Germinal center (tissue), 1 donor: ENCODE measurements around the gene TEDC2.
"Not testable (repeated sequence)": the region's sequence is repeated elsewhere in the genome, so short reads cannot be mapped to it uniquely, and the experiment has no call there.

Source experiments
- DNase-seq: peaks from one replicate; pipeline ENCODE4 v3.0.0; 2012; ENCODE audit warnings: mixed read lengths, low spot score

The TEDC2 gene

GRCh38 chr16:2438121-2438520 lies 21.8 kb upstream of the TEDC2 start:
- no peak for DNase-seq

DNA sequence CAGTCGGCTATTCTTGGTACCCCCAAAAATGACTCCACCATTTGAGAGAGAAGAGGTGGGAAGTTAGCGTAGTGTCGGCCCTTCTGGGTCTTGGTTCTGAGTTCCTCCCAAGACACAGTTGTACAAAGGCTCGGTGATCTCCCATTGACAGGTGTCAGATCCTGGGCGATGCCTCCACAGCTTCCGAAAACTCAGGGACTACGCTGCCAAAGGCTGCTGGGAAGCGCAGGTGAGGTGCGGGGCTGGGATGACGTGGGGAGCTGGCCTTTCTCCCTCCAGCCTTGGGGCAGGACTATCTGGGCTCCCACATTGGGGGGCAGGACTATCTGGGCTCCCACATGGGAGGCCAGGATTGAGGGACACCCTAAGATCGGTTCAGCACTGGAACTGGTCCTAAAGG lies 20.3 kb upstream of the TEDC2 start:
- no peak for DNase-seq

GRCh38 chr16:2441143-2441804 lies 18.6 kb upstream of the TEDC2 start:
- DNase-seq: not testable (repeated sequence)

GRCh38 chr16:2443555-2443954 lies 16.4 kb upstream of the TEDC2 start:
- DNase-seq: no peak

- DNase-seq: no peak
Observed at GRCh38 chr16:2447920-2448583, 11.9 kb upstream of the TEDC2 start.

GRCh38 chr16:2449118-2449517 lies 10.8 kb upstream of the TEDC2 start:
- DNase-seq: no peak

GRCh38 chr16:2450535-2450934 lies 9.4 kb upstream of the TEDC2 start:
- no peak for DNase-seq

GRCh38 chr16:2450975-2451381 lies 8.9 kb upstream of the TEDC2 start:
- DNase-seq: no peak

DNA sequence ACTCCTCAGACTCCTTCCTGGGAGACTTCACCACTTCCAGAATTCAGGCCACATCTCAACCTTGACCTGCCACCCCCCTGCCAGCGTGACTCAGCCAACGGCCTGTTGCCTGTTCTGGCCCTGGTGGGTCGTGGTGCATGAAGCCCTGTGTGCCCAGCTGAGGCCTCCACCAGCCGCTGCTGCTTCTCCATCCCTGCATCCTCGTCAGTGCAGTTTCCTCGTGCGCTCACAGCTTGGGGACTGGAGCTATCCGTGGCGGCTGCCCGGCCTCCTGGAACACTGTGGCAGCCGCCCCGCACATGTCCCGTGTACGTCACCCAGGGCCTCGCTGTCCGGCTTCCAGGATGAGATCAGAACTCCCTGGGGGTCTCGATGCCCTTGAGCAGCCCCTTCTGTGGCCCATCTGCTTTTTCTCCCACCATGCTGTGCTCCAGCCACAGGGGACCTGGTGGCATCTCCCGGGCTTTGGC lies 8.0 kb upstream of the TEDC2 start:
- DNase-seq: no peak

- no peak for DNase-seq
Observed at GRCh38 chr16:2452650-2453049, 7.3 kb upstream of the TEDC2 start.

DNA sequence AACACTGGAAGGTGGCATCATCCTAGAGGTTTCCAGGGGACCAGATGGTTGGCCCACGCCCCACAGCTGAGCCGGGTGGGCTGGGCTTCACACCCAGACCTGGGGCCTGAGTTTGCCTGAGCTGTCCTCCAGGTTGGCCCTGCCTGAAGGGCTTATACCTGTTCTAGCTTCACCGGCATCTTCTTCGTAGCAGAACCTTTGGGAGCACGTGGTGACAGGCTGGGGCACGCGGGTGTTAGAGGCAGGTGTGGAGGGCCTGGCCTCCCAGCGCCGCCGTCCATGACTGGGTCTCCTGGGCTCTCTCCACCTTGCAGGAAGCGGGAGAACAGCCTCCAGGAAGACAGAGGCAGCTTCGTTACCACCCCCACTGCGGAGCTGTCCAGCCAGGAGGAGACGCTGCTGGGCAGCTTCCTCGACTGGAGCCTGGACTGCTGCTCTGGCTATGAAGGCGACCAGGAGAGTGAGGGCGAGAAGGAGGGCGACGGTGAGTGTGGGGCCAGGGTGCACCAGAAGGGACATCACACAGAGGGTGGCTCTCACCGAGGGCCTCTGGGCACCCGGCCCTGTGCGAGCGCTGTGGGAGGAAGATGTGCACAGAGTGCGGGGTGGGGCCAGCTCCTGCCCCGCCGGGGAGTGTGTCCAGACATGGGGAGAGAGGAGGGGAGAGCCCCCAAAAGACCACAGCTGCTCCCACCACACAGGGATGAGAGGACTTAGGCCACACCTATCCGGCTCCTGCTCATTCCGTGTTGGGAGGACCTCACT lies 4.6 kb upstream of the TEDC2 start:
- DNase-seq: no peak

- no peak for DNase-seq
Observed at GRCh38 chr16:2456551-2457153, 3.3 kb upstream of the TEDC2 start.

DNA sequence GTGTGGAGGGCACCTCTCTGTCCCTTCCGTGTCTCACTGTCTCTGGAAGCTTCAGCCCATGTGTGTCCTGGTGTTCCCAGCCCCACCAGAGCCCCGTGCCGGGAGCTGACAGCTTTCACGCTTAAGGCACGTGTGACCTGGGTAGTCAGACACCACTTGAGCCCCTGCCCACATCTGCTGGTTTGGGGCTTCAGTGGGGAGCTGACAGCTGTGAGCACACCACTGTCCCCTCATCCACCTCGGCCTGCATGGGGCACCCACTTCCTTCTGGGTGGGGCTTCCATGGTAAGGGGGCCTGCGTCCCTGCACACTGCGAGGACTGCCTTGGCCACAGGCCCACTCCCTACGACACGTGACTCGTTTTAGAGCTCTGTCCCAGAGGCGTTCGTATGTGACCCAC lies 2.6 kb upstream of the TEDC2 start:
- DNase-seq: no peak

DNA sequence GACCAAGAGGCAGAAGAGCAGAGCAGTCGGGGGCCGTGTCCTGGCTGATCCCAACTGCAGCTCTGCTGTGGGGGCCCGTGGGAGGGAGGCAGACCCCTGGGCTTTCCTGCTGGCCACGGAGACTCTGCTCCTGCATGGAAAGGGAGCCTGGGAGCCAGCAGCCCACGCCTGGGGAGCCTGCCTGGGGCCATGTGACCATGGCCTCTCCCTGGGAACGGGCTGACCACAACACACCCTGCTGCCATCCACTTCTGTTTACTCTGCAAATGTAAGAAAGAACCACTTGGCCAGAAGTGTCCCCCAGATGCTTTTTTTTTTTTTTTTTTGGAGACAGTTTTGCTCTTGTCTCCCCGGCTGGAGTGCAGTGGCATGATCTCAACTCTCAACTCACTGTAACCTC lies 2.0 kb upstream of the TEDC2 start:
- no peak for DNase-seq

GRCh38 chr16:2458887-2459646 lies 842 bp upstream of the TEDC2 start:
- peak; percentile 24 for DNase-seq

GRCh38 chr16:2460391-2460713 lies 443 bp downstream of the TEDC2 start:
- DNase-seq: no peak

DNA sequence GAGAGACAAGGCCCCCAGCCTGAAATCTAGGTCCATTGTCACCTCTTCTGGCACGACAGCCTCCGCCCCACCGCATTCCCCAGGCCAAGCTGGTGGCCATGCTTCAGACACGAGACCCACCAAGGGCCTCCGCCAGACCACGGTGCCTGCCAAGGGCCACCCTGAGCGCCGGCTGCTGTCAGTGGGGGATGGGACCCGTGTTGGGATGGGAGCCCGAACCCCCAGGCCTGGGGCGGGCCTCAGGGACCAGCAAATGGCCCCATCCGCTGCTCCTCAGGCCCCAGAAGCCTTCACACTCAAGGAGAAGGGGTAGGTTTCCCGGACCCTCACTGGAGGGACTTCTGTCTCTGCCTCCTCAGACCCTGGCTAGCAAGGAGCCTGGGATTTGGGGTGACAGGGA lies 1.0 kb downstream of the TEDC2 start:
- DNase-seq: no peak

DNA sequence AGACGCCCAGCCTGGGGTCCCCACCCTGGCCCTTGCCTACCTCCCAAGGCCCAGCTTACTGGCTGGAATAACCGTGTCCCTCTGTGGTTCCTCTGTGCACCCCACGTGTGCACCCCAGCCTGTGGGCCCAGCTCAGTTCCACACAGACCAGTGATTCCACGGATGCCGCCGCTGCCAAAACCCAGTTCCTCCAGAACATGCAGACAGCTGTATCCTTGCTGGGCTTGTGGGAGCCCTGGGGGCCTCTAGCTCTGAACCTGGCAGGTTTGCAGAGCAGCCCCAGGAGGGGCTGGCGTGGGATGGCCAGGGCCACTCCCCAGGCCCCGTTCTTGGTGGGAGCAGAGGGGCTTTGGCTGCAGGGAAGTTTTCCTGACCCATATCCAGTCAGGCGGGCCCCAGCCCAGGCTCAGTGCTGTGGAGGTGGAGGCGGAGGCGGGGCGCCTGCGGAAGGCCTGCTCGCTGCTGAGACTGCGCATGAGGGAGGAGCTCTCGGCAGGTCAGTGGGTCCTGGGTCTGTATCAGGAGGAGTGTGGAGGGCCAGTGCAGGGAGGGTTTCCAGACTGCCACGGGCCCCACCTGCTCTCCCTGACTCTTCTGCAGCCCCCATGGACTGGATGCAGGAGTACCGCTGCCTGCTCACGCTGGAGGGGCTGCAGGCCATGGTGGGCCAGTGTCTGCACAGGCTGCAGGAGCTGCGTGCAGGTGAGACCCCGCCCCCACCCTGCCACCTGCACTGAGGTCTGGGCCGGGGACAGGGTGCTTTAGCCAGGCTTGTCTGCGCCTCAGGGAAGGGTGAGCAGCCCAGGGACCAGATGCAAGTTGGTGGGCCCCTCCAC lies 2.3 kb downstream of the TEDC2 start:
- no peak for DNase-seq

- DNase-seq: no peak
Observed at GRCh38 chr16:2464333-2464732, 4.4 kb downstream of the TEDC2 start.

- DNase-seq: no peak
Observed at GRCh38 chr16:2465653-2466415, 5.9 kb downstream of the TEDC2 start.
